ENCODE data around the gene GPR75.
"Not testable (repeated sequence)": the region's sequence is repeated elsewhere in the genome, so short reads cannot be mapped to it uniquely, and the experiment has no call there.

The GPR75 gene

GRCh38 chr2:53851052-53851757 lies 8.6 kb downstream of the GPR75 start:
- not testable (repeated sequence) for DNase-seq

- DNase-seq, result no peak
These were observed 11.7 kb downstream of the GPR75 start for GRCh38 chr2:53848062-53848461.

GRCh38 chr2:53843595-53843994 lies 16.2 kb downstream of the GPR75 start:
- DNase-seq, result no peak

GRCh38 chr2:53842891-53843290 lies 16.9 kb downstream of the GPR75 start:
- no peak for DNase-seq

GRCh38 chr2:53841651-53842050 lies 18.1 kb downstream of the GPR75 start:
- DNase-seq, result not testable (repeated sequence)

GRCh38 chr2:53840580-53840979 lies 19.2 kb downstream of the GPR75 start:
- DNase-seq, result no peak

- DNase-seq, result not testable (repeated sequence)
These were observed 29.8 kb downstream of the GPR75 start for GRCh38 chr2:53829980-53830290.

GRCh38 chr2:53829273-53829979 lies 30.3 kb downstream of the GPR75 start:
- no peak for DNase-seq

GRCh38 chr2:53828331-53828730 lies 31.4 kb downstream of the GPR75 start:
- no peak for DNase-seq

GRCh38 chr2:53827398-53828175 lies 32.2 kb downstream of the GPR75 start:
- no peak for DNase-seq

GRCh38 chr2:53826587-53827397 lies 33.0 kb downstream of the GPR75 start:
- DNase-seq, result no peak

- no peak for DNase-seq
These were observed 33.7 kb downstream of the GPR75 start for GRCh38 chr2:53826030-53826410.

GRCh38 chr2:53823639-53824038 lies 36.1 kb downstream of the GPR75 start:
- DNase-seq, result not testable (repeated sequence)

GRCh38 chr2:53821810-53822209 lies 38.0 kb downstream of the GPR75 start:
- no peak for DNase-seq

GRCh38 chr2:53820711-53821110 lies 39.1 kb downstream of the GPR75 start:
- no peak for DNase-seq

GRCh38 chr2:53820048-53820447 lies 39.7 kb downstream of the GPR75 start:
- DNase-seq, result no peak

- DNase-seq, result no peak
These were observed 40.1 kb downstream of the GPR75 start for GRCh38 chr2:53819634-53820033.

- DNase-seq, result no peak
These were observed 40.8 kb downstream of the GPR75 start for GRCh38 chr2:53818854-53819435.

GRCh38 chr2:53813151-53813550 lies 46.6 kb downstream of the GPR75 start:
- no peak for DNase-seq

GRCh38 chr2:53811601-53812000 lies 48.2 kb downstream of the GPR75 start:
- DNase-seq, result no peak
